ENCODE data around the gene SPRR2B.
"Not testable (repeated sequence)": the region's sequence is repeated elsewhere in the genome, so short reads cannot be mapped to it uniquely, and the experiment has no call there.

Gene SPRR2B

GRCh38 chr1:153070243-153070642 is 1.2 kb downstream of the SPRR2B start:
- TF ChIP-seq, protein P1, sequence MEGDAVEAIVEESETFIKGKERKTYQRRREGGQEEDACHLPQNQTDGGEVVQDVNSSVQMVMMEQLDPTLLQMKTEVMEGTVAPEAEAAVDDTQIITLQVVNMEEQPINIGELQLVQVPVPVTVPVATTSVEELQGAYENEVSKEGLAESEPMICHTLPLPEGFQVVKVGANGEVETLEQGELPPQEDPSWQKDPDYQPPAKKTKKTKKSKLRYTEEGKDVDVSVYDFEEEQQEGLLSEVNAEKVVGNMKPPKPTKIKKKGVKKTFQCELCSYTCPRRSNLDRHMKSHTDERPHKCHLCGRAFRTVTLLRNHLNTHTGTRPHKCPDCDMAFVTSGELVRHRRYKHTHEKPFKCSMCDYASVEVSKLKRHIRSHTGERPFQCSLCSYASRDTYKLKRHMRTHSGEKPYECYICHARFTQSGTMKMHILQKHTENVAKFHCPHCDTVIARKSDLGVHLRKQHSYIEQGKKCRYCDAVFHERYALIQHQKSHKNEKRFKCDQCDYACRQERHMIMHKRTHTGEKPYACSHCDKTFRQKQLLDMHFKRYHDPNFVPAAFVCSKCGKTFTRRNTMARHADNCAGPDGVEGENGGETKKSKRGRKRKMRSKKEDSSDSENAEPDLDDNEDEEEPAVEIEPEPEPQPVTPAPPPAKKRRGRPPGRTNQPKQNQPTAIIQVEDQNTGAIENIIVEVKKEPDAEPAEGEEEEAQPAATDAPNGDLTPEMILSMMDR (IDR thresholded peaks at IDR 0.05; ENCODE audit: insufficient read depth, low read length, missing control alignments): no peak
- H3K4me3 ChIP-seq (ENCODE audit: low read depth, low read length): no peak overlapping the region
- POLR2A ChIA-PET: no interaction called here
- CTCF ChIA-PET: no interaction called here
- DNase-seq (ENCODE audit: low read depth, low spot score): no peak

- TF ChIP-seq, protein P1 (IDR thresholded peaks at IDR 0.05; ENCODE audit: insufficient read depth, low read length, missing control alignments): no peak
- POLR2A ChIA-PET: no interaction called here
- DNase-seq (ENCODE audit: low read depth, low spot score): no peak
- CTCF ChIA-PET: no interaction called here
- H3K4me3 ChIP-seq (ENCODE audit: low read depth, low read length): no peak overlapping the region
Measured at GRCh38 chr1:153058826-153059784, 12.3 kb downstream of the SPRR2B start.

GRCh38 chr1:153058154-153058553 is 13.3 kb downstream of the SPRR2B start:
- CTCF ChIA-PET: no interaction called here
- TF ChIP-seq, protein P1 (IDR thresholded peaks at IDR 0.05; ENCODE audit: insufficient read depth, low read length, missing control alignments): no peak
- H3K4me3 ChIP-seq (ENCODE audit: low read depth, low read length): no peak overlapping the region
- POLR2A ChIA-PET: no interaction called here
- DNase-seq (ENCODE audit: low read depth, low spot score): no peak

GRCh38 chr1:153057375-153057774 is 14.0 kb downstream of the SPRR2B start, which contains the start of gene SPRR2A:
SPRR2A (minus strand) TSS chr1:153057512; CDS start chr1:153056735, 777 bp downstream.
- ChIA-PET POLR2A (no interaction called here), CTCF (no interaction called here)
- TF ChIP-seq, protein P1 (IDR thresholded peaks at IDR 0.05; ENCODE audit: insufficient read depth, low read length, missing control alignments): no peak
- DNase-seq (ENCODE audit: low read depth, low spot score): no peak
- no peak within 1 kb of the TSS for H3K4me3 ChIP-seq (ENCODE audit: low read depth, low read length)

- POLR2A ChIA-PET; CTCF ChIA-PET; H3K4me3 ChIP-seq (ENCODE audit: low read depth, low read length); DNase-seq (ENCODE audit: low read depth, low spot score): not testable (repeated sequence)
Measured at GRCh38 chr1:153056111-153056510, 15.3 kb downstream of the SPRR2B start.

GRCh38 chr1:153049211-153049610 is 22.2 kb downstream of the SPRR2B start:
- TF ChIP-seq, protein P1 (IDR thresholded peaks at IDR 0.05; ENCODE audit: insufficient read depth, low read length, missing control alignments): no peak
- no peak overlapping the region for H3K4me3 ChIP-seq (ENCODE audit: low read depth, low read length)
- POLR2A ChIA-PET: no interaction called here
- DNase-seq (ENCODE audit: low read depth, low spot score): no peak
- CTCF ChIA-PET: no interaction called here
